HG02973 (cell line): ENCODE data around the gene LCA5.
"Not testable (repeated sequence)": the region's sequence is repeated elsewhere in the genome, so short reads cannot be mapped to it uniquely, and the experiment has no call there.

ENCODE experiments used
- ATAC-seq: cut with Tn5 transposase; IDR thresholded peaks from one replicate; pipeline ENCODE4 v1.9.1; 2021; ENCODE audit warnings: moderate library complexity; ENCODE audit not compliant: unreplicated experiment

The LCA5 gene

DNA sequence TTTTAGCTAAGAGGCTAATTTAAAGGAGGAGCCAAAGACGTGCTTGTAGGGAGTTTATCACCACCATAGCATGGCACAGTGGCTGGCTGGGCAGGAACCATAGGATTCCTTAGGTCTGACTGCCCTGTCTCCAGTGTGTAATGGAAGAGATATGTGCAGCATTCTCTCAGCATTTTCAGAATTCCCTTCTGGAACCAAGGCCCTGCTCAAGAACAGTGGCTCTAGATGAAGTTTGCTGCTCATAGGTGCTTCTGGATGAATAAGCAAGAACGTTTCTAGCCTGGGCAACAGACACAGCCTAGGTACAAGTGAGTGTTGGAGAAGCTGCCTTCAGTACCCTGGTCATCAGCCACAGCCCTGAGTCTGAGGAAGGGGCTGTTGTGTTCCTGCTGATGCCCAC, 69.1 kb downstream of the LCA5 start:
- no peak for ATAC-seq

- ATAC-seq, result no peak
These were observed 69.5 kb downstream of the LCA5 start for GRCh38 chr6:79467716-79468115.

- ATAC-seq, result no peak
These were observed 70.9 kb downstream of the LCA5 start for GRCh38 chr6:79466207-79466834.

GRCh38 chr6:79465381-79465780, 71.8 kb downstream of the LCA5 start:
- ATAC-seq, result no peak

- ATAC-seq, result no peak
These were observed 73.6 kb downstream of the LCA5 start for GRCh38 chr6:79463621-79464050.

GRCh38 chr6:79461205-79461604, 76.0 kb downstream of the LCA5 start:
- no peak for ATAC-seq

DNA sequence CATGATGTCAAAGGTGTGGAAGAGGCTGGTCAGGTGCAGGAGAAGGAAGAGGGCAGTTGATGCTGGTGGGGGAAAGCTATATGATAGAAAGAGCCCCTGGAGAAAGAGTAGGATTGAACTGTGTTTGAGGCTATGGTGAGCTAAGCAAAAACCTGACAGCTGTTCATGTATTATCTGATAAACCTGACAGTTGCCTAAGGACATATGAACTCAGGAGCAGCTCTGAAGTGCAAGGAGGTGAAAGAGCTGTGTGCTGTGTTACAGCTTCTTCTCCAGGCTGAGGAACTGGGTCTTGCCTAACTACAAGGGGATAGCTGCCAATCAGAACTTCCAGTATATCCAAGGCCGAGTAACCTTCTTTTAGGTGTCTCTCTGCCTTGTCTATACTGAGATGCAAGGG, 81.8 kb downstream of the LCA5 start:
- no peak for ATAC-seq

DNA sequence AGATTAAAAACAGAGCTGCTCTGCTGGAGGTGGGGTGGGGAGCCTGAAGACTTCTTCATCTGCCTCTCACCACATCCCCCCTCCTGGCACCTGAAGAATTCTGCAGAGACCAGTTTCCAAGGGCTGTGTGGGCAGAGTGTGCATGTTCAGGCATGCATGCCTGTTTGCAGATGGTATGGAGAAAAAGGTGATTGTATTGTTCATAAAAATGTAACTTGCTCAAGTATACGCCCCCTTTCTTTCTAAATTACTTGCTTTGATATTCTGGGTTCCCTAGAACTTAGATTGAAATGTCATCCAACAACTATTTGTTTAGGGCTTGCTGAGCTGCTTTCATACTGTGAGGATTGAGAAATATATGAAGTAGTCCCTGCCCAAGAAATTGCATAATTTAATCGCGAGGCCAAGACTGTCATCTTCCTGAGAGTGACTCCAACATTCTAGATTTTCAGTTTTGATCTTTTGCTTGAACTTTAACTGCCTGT, 83.6 kb downstream of the LCA5 start:
- no peak for ATAC-seq

- no peak for ATAC-seq
These were observed 86.2 kb downstream of the LCA5 start for GRCh38 chr6:79450984-79451383.

DNA sequence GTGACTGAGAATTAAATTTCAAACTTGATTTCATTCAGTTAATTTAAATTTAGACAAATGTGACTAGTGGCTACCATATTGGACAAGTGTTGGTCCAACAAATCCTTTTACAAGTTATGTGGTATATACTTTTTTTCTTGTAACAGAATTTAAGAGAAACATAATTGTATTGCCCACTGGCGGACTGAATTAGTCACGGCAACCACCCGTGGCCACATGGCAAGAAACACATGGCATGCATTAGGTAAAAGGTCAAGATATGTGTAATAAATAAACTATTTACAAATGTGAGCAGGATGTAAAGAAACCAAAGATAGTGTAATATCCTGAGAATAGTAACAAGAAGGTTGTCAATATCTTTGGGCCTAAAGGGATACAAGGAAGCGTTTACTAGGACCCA, 91.2 kb downstream of the LCA5 start:
- ATAC-seq, result no peak

DNA sequence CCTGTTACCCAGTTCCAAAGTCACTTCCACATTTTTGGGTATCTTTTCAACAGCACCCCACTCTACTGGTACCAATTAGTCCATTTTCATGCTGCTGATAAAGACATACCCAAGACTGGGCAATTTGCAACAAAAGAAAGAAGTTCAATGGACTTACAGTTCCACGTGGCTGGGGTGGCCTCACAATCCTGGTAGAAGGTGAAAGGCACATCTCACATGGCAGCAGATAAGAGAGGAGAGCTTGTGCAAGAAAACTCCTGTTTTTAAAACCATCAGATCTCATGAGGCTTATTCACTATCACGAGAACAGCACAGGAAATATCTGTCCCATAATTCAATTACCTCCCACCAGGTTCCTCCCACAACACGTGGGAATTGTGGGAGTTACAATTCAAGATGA, 93.4 kb downstream of the LCA5 start:
- ATAC-seq, result not testable (repeated sequence)

DNA sequence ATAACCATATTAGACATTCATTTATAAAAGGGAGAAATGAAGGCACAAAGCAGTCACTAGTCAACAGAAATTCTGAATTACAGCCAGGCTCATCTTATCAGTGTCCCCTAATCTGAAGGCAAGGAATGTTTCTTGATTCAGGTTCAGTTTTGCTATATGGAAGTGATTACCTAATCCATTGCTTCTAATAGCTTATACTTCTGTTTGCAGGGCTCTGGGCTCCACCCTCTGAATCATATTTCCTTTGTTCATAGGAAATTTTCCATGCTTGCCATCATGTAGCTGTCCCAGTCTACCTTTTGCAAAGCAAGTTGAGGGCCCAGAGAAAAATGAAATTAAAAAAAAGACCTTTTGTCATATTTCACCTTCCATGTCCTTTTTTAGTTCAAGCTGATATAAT, 96.0 kb downstream of the LCA5 start:
- no peak for ATAC-seq

DNA sequence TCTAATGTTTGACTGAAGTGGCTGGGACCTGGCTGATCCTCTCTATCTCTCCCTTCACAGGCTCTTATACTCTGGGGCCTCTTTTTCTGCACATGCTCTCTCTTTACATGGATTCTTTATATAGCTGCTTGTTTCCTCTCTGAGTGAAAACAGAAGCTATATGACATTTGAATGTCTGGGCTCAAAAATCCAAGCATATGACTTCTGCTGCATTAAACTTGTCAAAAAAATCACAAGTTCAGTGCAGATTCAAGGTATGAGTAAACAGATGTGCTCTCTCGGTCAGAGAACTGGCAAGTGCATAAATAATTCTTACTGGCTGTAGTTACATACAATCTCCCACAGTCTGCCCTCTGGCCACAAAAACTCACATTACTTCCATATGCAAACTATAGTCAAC, 96.6 kb downstream of the LCA5 start:
- ATAC-seq, result no peak

GRCh38 chr6:79438030-79438429, 99.2 kb downstream of the LCA5 start:
- ATAC-seq, result no peak

GRCh38 chr6:79436241-79436640, 101.0 kb downstream of the LCA5 start:
- no peak for ATAC-seq

DNA sequence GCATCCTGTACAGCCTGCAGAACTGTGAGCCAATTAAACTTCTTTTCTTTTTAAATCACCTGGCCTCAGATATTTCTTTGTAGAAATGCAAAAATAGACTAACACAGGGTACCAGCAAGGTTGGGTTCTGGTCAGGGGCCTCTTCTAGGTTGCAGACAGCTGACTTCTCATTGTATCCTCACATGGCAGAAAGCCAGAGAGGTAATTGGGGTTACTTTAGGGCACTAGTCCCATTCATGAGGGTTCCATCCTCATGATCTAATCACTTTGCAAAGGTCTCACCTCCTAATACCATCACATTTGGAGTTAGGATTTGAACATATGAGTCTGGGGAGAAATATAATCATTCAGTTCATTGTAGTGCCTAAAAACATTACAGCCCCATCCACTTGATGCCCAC, 101.5 kb downstream of the LCA5 start:
- no peak for ATAC-seq
